Nephron (organoid): ENCODE data around the gene KLHL22.

Source experiments
- H3K27ac Mint-ChIP-seq, 3 experiments: 2 replicates each; pipeline ENCODE4 v1.8.0; 2020; ENCODE audit warnings: mixed read lengths in 3 of 3, mild to moderate bottlenecking in 2 of 3, moderate library complexity in 1 of 3
- H3K27me3 Mint-ChIP-seq: 2 replicates; pipeline ENCODE4 v1.8.0; 2021; ENCODE audit warnings: low read depth, mild to moderate bottlenecking, moderate library complexity, mixed read lengths
- H3K36me3 Mint-ChIP-seq: 2 replicates; pipeline ENCODE4 v1.8.0; 2020; ENCODE audit warnings: low read depth, mixed read lengths
- H3K4me1 Mint-ChIP-seq: 2 replicates; pipeline ENCODE4 v1.8.0; 2020; ENCODE audit warnings: mixed read lengths
- H3K4me3 Mint-ChIP-seq, 3 experiments: 2 replicates each; pipeline ENCODE4 v1.8.0; 2020; ENCODE audit warnings: mild to moderate bottlenecking in 3 of 3, mixed read lengths in 3 of 3, moderate library complexity in 2 of 3
- H3K9me3 Mint-ChIP-seq: 2 replicates; pipeline ENCODE4 v1.8.0; 2020; ENCODE audit warnings: mixed read lengths
- TF ChIP-seq, protein P1 (sequence below), 3 experiments: fragments of 200-600 bp; sonication (generic); IDR thresholded peaks; one replicate each; pipeline ENCODE4 v1.5.0; 2021; ENCODE audit warnings: antibody characterized with exemption in 3 of 3; ENCODE audit not compliant: unreplicated experiment in 3 of 3

KLHL22 gene

DNA sequence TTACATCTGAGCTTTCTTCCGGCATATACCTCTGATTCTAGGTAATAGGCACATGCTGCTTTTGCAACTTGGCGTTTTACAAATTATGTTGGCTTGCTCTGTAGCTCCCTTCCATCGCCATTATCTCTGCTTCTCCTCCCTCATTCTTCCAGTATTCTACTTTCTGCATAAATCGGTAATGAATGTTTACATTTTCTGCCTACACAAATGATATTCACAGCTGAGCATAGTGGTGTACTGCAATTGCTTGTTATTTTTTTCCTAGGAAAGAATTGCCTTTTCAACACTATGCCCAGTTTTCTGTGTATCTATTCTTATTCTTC is 30.7 kb upstream of the KLHL22 start:
- no peaks in the 10 kb centered on the region for H3K9me3 Mint-ChIP-seq
- H3K4me1 Mint-ChIP-seq, result peaks cover 48% of the 10 kb centered on the region
- no peak overlapping the region for H3K4me3 Mint-ChIP-seq
- H3K27me3 Mint-ChIP-seq, result no peaks in the 10 kb centered on the region
- peak overlapping the region; percentile 46 to 81 (median 71) for H3K27ac Mint-ChIP-seq
- H3K36me3 Mint-ChIP-seq, result peaks cover 34% of the 10 kb centered on the region
- TF ChIP-seq, protein P1, sequence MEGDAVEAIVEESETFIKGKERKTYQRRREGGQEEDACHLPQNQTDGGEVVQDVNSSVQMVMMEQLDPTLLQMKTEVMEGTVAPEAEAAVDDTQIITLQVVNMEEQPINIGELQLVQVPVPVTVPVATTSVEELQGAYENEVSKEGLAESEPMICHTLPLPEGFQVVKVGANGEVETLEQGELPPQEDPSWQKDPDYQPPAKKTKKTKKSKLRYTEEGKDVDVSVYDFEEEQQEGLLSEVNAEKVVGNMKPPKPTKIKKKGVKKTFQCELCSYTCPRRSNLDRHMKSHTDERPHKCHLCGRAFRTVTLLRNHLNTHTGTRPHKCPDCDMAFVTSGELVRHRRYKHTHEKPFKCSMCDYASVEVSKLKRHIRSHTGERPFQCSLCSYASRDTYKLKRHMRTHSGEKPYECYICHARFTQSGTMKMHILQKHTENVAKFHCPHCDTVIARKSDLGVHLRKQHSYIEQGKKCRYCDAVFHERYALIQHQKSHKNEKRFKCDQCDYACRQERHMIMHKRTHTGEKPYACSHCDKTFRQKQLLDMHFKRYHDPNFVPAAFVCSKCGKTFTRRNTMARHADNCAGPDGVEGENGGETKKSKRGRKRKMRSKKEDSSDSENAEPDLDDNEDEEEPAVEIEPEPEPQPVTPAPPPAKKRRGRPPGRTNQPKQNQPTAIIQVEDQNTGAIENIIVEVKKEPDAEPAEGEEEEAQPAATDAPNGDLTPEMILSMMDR (IDR thresholded peaks at IDR 0.05; ENCODE audit: unreplicated experiment in 3 of 3), result no peak

GRCh38 chr22:20525048-20525447 is 29.5 kb upstream of the KLHL22 start:
- Mint-ChIP-seq H3K9me3 (no peaks in the 10 kb centered on the region), H3K4me1 (peaks cover 36% of the 10 kb centered on the region), H3K27me3 (no peaks in the 10 kb centered on the region), H3K27ac (peak overlapping the region; percentile 57 to 74 (median 65)), H3K4me3 (no peak overlapping the region), H3K36me3 (peaks cover 39% of the 10 kb centered on the region)
- TF ChIP-seq, protein P1 (IDR thresholded peaks at IDR 0.05; ENCODE audit: unreplicated experiment in 3 of 3), result no peak

DNA sequence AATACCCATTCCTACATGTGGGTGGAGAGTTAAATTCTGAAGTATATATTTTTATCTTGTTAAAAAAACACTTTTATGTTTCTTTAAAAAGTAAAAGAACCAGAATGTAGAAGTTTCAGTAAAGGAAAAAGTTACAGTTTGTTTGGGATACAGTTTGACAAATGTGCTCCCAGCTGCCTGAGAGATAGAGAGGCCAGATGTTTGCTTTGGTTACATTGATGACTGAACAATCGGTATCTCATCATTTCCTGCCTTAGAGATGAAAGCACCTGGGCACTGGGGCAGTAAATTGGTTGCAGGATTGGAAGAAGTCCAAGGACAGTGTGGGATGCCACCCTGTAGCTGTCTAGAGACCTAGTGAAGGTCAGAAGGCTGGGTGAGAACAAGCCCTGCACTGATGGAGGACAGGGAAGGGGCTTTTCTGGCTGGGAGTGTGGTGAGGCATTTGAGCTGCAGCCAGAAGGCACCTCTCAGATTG is 28.4 kb upstream of the KLHL22 start:
- peak overlapping the region; percentile 57 to 81 (median 74) for H3K27ac Mint-ChIP-seq
- no peak overlapping the region for H3K4me3 Mint-ChIP-seq
- peaks cover 38% of the 10 kb centered on the region for H3K36me3 Mint-ChIP-seq
- H3K9me3 Mint-ChIP-seq, result no peaks in the 10 kb centered on the region
- TF ChIP-seq, protein P1 (IDR thresholded peaks at IDR 0.05; ENCODE audit: unreplicated experiment in 3 of 3), result no peak
- no peaks in the 10 kb centered on the region for H3K27me3 Mint-ChIP-seq
- H3K4me1 Mint-ChIP-seq, result peaks cover 34% of the 10 kb centered on the region

DNA sequence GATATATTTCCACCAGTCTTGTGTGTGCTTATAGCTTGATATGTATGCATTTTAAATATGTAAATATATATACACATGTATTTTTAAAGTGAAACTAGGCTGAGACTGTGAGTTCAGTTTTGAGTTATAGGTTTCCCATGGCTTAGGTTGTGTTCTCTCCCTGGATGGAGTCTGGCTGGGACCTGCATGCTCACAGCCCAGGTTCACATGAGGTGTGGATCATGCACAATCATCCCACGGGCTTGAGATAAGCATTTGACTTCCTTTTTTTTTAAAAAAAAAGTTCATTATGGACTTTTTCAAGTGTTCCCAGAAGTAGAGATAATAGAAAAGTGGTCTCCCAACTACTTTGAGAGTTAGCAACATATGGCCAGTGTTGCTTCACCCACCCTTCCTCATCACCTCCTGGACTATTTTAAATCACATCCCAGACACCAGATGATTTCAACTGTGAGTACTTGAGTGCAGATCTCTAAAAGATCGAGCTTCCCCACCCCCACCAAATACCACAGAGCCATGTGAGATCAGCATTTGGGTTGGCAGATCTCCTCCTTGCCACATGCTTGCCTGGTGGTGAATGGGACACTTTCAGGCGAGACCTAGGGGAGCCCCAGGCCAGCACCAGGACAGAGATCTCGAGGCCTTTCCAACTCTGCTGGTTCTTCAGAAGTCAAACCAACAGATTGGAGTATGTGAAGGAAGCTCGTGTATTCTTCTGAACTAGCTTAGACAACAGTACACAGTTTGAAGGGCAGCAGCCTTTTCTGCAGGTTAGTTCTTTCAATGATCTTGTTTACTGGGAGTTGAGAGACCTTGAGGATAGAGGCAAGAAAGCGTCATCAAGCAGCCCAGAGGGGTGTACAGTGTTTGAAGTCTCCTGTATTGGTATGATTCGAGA is 27.7 kb upstream of the KLHL22 start:
- TF ChIP-seq, protein P1 (IDR thresholded peaks at IDR 0.05; ENCODE audit: unreplicated experiment in 3 of 3), result no peak
- Mint-ChIP-seq H3K4me1 (peaks cover 34% of the 10 kb centered on the region), H3K27ac (peak overlapping the region; percentile 57 to 81 (median 74)), H3K4me3 (no peak overlapping the region), H3K27me3 (no peaks in the 10 kb centered on the region), H3K36me3 (peaks cover 34% of the 10 kb centered on the region), H3K9me3 (no peaks in the 10 kb centered on the region)

GRCh38 chr22:20522134-20523004 is 26.8 kb upstream of the KLHL22 start:
- Mint-ChIP-seq H3K36me3 (peaks cover 34% of the 10 kb centered on the region), H3K27me3 (no peaks in the 10 kb centered on the region), H3K4me1 (peaks cover 34% of the 10 kb centered on the region), H3K9me3 (no peaks in the 10 kb centered on the region), H3K27ac (peak overlapping the region in 2 of 3 experiments; percentile 82 to 86), H3K4me3 (peak overlapping the region in 1 of 3 experiments; percentile 42)
- TF ChIP-seq, protein P1 (IDR thresholded peaks at IDR 0.05; ENCODE audit: unreplicated experiment in 3 of 3), result no peak
